Measurements from ENCODE around the gene LCE4A.

LCE4A gene

DNA sequence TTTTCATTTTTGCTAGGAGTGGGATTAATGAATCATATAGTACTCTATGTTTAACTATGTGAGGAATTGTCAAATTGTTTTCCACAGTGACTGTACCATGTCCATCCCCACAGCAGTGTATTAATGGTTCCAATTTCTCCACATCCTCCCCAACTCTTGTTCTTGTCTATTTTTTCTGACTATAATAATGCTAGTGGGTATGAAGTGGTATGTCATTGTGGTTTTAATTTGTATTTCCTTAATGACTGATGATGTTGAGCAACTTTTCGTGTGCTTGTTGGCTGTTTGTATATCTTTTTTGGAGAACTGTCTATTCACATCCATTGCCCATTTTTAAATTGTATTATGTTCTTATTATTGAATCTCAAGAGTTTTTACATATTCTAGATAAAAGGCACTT, 39.9 kb downstream of the LCE4A start:
- no peak for DNase-seq

DNA sequence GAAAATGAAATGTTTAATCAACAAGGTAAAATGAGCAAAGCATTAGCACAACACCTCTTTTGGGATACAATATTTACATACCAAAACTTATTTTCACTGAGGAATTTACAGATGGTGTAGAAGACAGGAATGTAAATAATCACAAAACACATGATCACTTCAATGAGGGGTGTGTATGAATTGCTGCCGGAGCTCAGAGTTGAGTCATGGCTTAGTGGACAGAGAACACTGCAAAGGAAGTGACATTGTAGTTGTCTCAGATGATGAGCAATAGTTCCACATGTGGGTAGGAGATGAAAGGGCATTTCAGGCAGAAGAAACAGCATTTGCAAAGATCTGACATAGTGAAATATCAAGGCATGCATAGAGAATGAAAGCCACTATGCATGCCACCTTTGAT, 44.3 kb downstream of the LCE4A start:
- DNase-seq = no peak

DNA sequence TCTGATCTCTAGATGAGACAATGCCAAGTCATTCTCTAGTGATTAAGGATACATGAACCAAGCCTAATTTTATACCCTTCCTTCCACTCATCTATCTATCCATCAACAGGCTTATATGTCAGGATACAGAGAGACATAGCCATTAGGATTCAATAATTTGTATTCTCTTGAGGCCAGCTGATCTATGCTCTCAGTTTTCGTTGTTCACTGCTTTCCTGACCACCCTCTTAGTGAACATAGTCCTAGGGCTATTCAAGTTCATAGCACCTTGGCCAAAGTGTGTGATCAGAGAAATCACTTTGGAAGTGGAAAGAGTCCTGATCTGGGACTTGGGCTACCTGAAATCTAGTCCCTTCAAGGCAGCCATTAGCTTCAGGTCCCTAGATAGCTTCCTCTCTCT, 45.6 kb downstream of the LCE4A start:
- DNase-seq = no peak

DNA sequence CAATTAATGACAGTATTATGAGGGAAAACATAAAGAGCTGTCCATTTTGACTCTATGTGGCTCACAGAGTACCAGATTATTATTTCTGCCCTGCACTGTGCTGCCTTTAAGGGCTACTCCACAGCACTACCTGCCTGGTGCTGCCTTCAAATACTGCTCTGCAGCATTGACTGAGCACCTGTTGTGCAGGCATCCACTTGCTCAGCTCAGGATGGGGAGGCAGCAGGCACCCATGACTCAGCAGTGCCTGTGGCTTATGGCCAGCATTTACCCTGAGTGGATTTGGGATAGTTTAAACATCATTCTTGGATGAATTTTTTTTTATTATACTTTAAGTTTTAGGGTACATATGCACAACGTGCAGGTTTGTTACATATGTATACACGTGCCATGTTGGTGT, 48.9 kb downstream of the LCE4A start:
- no peak for DNase-seq

DNA sequence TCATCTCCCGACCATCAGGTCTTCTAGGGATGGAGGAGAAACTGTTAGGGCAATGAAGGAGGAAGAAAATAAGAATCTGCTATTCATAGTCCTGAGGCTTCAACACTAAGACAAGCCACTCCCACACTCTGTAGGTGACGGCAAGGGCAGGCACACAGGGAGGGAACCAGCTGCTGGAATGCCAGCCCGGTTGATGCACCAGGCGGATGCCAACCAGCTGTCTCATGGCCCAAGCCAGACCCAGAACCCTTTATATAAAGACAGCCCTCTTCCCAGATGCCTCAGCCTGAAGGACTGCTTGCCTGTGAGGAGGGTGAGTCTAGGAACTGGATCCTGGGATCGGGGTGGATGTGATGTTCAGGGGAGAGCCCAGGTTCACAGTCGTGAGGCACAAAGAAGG, 49.8 kb downstream of the LCE4A start, which contains the start of gene KPRP:
Gene KPRP (plus strand): TSS at position 279 of the 400 bp plus-strand sequence. CDS start 1,564 bp downstream, outside the sequence.
- no peak for DNase-seq

DNA sequence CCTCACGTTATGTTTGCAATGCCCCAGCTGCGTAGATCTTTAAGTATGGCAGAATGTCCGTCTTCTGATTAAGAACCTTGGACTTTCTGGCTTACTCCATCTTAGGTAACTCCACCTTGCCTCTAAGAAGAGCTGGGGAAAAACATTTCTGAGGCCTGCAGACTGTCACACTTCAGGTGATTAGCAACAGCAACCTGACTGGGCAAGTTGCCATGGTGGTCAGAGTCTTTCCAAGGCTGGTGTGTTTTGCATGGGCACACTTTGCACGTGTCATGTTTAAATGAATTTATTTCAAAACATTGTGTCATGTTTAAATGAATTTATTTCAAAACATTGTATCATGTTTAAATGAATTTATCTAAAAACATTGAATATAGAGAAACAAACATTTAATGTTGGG, 50.7 kb downstream of the LCE4A start:
- DNase-seq = no peak
